Endothelial cell of umbilical vein (primary cell): ENCODE data around the gene TERT. TPM values are rescaled to one million over a fixed set of nuclear protein-coding genes. Genes with fewer than 3 reads are reported as not detected.

Experiments
- BruUV-seq: library from RNA; stranded (reverse); fragments of 400-500 nt; replicated peaks from 2 replicates; lab custom pipeline; 2021; lab: Mats Ljungman, UMichigan
- CTCF ChIA-PET: fragments of 300-600, 350-600 bp; sonication (Branson Sonifier 250); formaldehyde crosslinking; loops from one replicate; lab custom pipeline; 2021; ENCODE audit warnings: antibody characterized with exemption, inconsistent platforms; lab: Charles Lee
- POLR2A ChIA-PET: fragments of 300-600, 350-600 bp; sonication (Branson Sonifier 250); formaldehyde crosslinking; loops from one replicate; lab custom pipeline; 2021; ENCODE audit warnings: antibody characterized with exemption, inconsistent platforms; lab: Charles Lee
- DNase-seq: peaks from one replicate; pipeline ENCODE4 v3.0.0-alpha.2; 2011; ENCODE audit warnings: low read depth, low spot score
- FAIRE-seq: peaks from 2 replicates; lab custom pipeline; 2011; peaks lifted over from hg19 to GRCh38; lab: Jason Lieb, UNC
- H2AFZ ChIP-seq: 2 replicates; pipeline ENCODE4 v1.6.0; 2012; ENCODE audit warnings: low read depth, low read length, control low read depth, inconsistent platforms
- H3K27ac ChIP-seq: 2 replicates; pipeline ENCODE4 v1.5.1; 2011; ENCODE audit warnings: low read depth, mild to moderate bottlenecking, control low read depth, low read length, moderate library complexity; ENCODE audit not compliant: insufficient read depth
- H3K27me3 ChIP-seq, 2 experiments: 2 replicates each; pipeline versions ENCODE4 v1.6.0 to v1.6.1; 2011; ENCODE audit warnings: low read length in 2 of 2, mixed read lengths in 1 of 2; ENCODE audit not compliant: control insufficient read depth in 2 of 2, insufficient read depth in 2 of 2
- H3K36me3 ChIP-seq, 2 experiments: 2 replicates in 1 of 2; 3 replicates in 1 of 2; pipeline ENCODE4 v1.5.1; 2011; ENCODE audit warnings: low read length in 2 of 2, mild to moderate bottlenecking in 1 of 2, moderate library complexity in 1 of 2; ENCODE audit not compliant: control insufficient read depth in 2 of 2, insufficient read depth in 2 of 2; ENCODE audit errors: extremely low read depth in 1 of 2
- H3K4me1 ChIP-seq: 3 replicates; pipeline ENCODE4 v1.5.1; 2011; ENCODE audit warnings: mild to moderate bottlenecking, low read length; ENCODE audit not compliant: control insufficient read depth, insufficient read depth; ENCODE audit errors: extremely low read depth
- H3K4me2 ChIP-seq: 2 replicates; pipeline ENCODE4 v1.6.1; 2011; ENCODE audit warnings: low read length, control low read depth, mixed read lengths; ENCODE audit not compliant: insufficient read depth
- H3K4me3 ChIP-seq, 3 experiments: fragments of 200-600 bp in 1 of 3; sonication (generic), shearing (Covaris generic) in 1 of 3; replicated peaks in 1 of 3; 2 replicates each; pipeline ENCODE4 v1.5.1; 2011 to 2016; ENCODE audit warnings: control low read depth in 3 of 3, low read length in 3 of 3, mild to moderate bottlenecking in 2 of 3, inconsistent platforms in 1 of 3, low read depth in 1 of 3, moderate library complexity in 1 of 3; ENCODE audit not compliant: insufficient read depth in 1 of 3
- H3K79me2 ChIP-seq: 2 replicates; pipeline ENCODE4 v1.6.0; 2012; ENCODE audit warnings: low read length, inconsistent platforms; ENCODE audit not compliant: control insufficient read depth, insufficient read depth
- H3K9ac ChIP-seq: replicated peaks from 2 replicates; pipeline ENCODE3; 2011; ENCODE audit warnings: low read length, control low read depth; ENCODE audit not compliant: insufficient read depth; ENCODE audit errors: extremely low read depth
- H3K9me1 ChIP-seq: replicated peaks from 3 replicates; pipeline ENCODE4 v1.6.0; 2011; ENCODE audit warnings: mild to moderate bottlenecking, low read length; ENCODE audit not compliant: control insufficient read depth, insufficient read depth; ENCODE audit errors: extremely low read depth
- H3K9me3 ChIP-seq: replicated peaks from 2 replicates; pipeline ENCODE4 v1.5.1; 2012; ENCODE audit warnings: low read length, inconsistent platforms; ENCODE audit not compliant: control insufficient read depth, insufficient read depth
- H4K20me1 ChIP-seq: replicated peaks from 2 replicates; pipeline ENCODE3; 2011; ENCODE audit warnings: mild to moderate bottlenecking, low read length; ENCODE audit not compliant: control insufficient read depth, insufficient read depth; ENCODE audit errors: extremely low read depth
- EZH2 ChIP-seq: IDR thresholded peaks from 2 replicates; pipeline ENCODE4 v1.6.1; 2012; ENCODE audit warnings: borderline replicate concordance, low read depth, mild to moderate bottlenecking, moderate library complexity, low read length, inconsistent platforms; ENCODE audit not compliant: severe bottlenecking
- FOS ChIP-seq: IDR thresholded peaks from 2 replicates; pipeline ENCODE4 v1.6.1; 2011; ENCODE audit warnings: mild to moderate bottlenecking, low read length, moderate library complexity, borderline replicate concordance; ENCODE audit not compliant: insufficient read depth
- GATA2 ChIP-seq: IDR thresholded peaks from 2 replicates; pipeline ENCODE4 v1.7.0; 2011; ENCODE audit warnings: low read depth, mild to moderate bottlenecking, moderate library complexity, mixed read lengths, low read length; ENCODE audit not compliant: insufficient read length, insufficient read depth
- JUN ChIP-seq: IDR thresholded peaks from 2 replicates; pipeline ENCODE4 v1.6.1; 2011; ENCODE audit warnings: borderline replicate concordance, low read depth; ENCODE audit not compliant: insufficient read length, insufficient read depth
- MYC ChIP-seq: IDR thresholded peaks from one replicate; pipeline ENCODE4 v1.6.1; 2011; ENCODE audit warnings: mild to moderate bottlenecking, low read depth, low read length
- POLR2A ChIP-seq: IDR thresholded peaks from 2 replicates; pipeline ENCODE4 v1.6.1; 2012; ENCODE audit warnings: low read depth, mild to moderate bottlenecking, control low read depth, low read length
- POLR2AphosphoS5 ChIP-seq: IDR thresholded peaks from 2 replicates; pipeline ENCODE4 v1.6.1; 2012; ENCODE audit warnings: low read depth, mild to moderate bottlenecking, control low read depth, low read length, moderate library complexity; ENCODE audit not compliant: insufficient read depth
- dilution Hi-C: fragments of 300-500 bp; cut with MboI; formaldehyde crosslinking; loops from one replicate; pipeline ENCODE4 v1.15.0; 2019; ENCODE audit warnings: low sequenced_read_pairs; ENCODE audit not compliant: extremely low pct_ligation_motif_present
- intact Hi-C: fragments of 100-400 bp; cut with micrococcal nuclease; formaldehyde crosslinking; loops from one replicate; pipeline ENCODE4 v1.10.0; 2022
- polyA plus RNA-seq, 4 experiments: library from polyadenylated mRNA; depleted of rRNA in 3 of 4; stranded (reverse) in 3 of 4; unstranded in 1 of 4; fragments of >200 nt; gene quantifications; 2 replicates each; pipeline versions ENCODE4 v1.2.1 to v1.2.3, GENCODE V29; 2011 to 2012; ENCODE audit warnings: missing spikeins in 1 of 4
- total RNA-seq: library from RNA; stranded (reverse); gene quantifications from 2 replicates; pipeline ENCODE4 v1.2.3, GENCODE V29; 2021
- TF ChIP-seq, protein P1 (sequence below): IDR thresholded peaks from 2 replicates; pipeline ENCODE4 v1.6.1; 2011; ENCODE audit not compliant: insufficient read depth, insufficient read length
- TF ChIP-seq, protein P2 (sequence below), 2 donors: IDR thresholded peaks; 1 replicate in 1 of 2; 2 replicates in 1 of 2; pipeline ENCODE4 v1.5.1; 2011; ENCODE audit warnings: low read length in 2 of 2, mild to moderate bottlenecking in 2 of 2, moderate library complexity in 2 of 2, control low read depth in 1 of 2, inconsistent platforms in 1 of 2, low read depth in 1 of 2; ENCODE audit not compliant: insufficient read depth in 1 of 2; ENCODE audit errors: extremely low read depth in 1 of 2

The TERT gene
- total and polyA plus RNA-seq, 2 donors (not counting 3 experiments of a cell fraction or from before 2014, with no cell fraction given) = 0.04 TPM; not detected in 1

DNA sequence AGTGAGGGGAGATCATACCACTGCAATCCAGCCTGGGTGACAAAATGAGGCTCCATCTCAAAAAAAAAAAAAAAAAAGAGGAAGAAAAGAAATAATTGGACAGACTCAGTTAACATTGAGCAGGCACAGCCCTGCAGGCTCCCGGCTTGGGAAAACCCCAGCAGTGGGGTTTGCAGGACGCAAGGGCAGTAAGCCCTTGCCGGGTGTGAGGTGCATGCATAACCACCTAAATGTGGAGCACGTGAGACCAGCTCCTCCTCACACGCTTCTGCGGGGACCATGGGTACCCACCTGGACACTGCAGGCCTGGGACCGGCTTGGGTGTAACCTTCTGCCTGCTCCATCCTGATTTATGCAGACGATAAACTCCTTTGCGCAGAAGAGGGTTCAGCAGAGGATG, 74.5 kb downstream of the TERT start:
- no peaks in the 10 kb centered on the region for H4K20me1 ChIP-seq
- no peaks in the 10 kb centered on the region for H3K4me1 ChIP-seq
- no peak overlapping the region for H2AFZ ChIP-seq
- no peaks in the 10 kb centered on the region for H3K9me1 ChIP-seq
- H3K27me3 ChIP-seq = no peaks in the 10 kb centered on the region
- no TSS peak for BruUV-seq
- H3K4me2 ChIP-seq = no peak overlapping the region
- ChIA-PET CTCF (no interaction called here), POLR2A (no interaction called here)
- no peaks in the 10 kb centered on the region for H3K9me3 ChIP-seq
- H3K4me3 ChIP-seq = no peak overlapping the region
- H3K27ac ChIP-seq = no peak overlapping the region
- H3K36me3 ChIP-seq = no peaks in the 10 kb centered on the region
- DNase-seq (no peak), FAIRE-seq (no peak)
- TF ChIP-seq, protein P1, sequence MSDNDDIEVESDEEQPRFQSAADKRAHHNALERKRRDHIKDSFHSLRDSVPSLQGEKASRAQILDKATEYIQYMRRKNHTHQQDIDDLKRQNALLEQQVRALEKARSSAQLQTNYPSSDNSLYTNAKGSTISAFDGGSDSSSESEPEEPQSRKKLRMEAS = no peak
- no peak for TF ChIP-seq POLR2A
- TF ChIP-seq MYC = no peak
- no peak for TF ChIP-seq JUN
- no peak for TF ChIP-seq GATA2
- TF ChIP-seq FOS = no peak
- no peak for TF ChIP-seq POLR2AphosphoS5
- TF ChIP-seq, protein P2, sequence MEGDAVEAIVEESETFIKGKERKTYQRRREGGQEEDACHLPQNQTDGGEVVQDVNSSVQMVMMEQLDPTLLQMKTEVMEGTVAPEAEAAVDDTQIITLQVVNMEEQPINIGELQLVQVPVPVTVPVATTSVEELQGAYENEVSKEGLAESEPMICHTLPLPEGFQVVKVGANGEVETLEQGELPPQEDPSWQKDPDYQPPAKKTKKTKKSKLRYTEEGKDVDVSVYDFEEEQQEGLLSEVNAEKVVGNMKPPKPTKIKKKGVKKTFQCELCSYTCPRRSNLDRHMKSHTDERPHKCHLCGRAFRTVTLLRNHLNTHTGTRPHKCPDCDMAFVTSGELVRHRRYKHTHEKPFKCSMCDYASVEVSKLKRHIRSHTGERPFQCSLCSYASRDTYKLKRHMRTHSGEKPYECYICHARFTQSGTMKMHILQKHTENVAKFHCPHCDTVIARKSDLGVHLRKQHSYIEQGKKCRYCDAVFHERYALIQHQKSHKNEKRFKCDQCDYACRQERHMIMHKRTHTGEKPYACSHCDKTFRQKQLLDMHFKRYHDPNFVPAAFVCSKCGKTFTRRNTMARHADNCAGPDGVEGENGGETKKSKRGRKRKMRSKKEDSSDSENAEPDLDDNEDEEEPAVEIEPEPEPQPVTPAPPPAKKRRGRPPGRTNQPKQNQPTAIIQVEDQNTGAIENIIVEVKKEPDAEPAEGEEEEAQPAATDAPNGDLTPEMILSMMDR (IDR thresholded peaks at IDR 0.05; ENCODE audit: extremely low read depth in 1 of 2, insufficient read depth in 1 of 2, low read depth in 1 of 2, low read length in 2 of 2) = no peak
- TF ChIP-seq EZH2 = no peak
- no peak overlapping the region for H3K9ac ChIP-seq
- H3K79me2 ChIP-seq = no peaks in the 10 kb centered on the region
- intact Hi-C loops = no loop called here
- dilution Hi-C loops = no loop called here
